HG03103 (cell line): Measurements from ENCODE around the gene SHISA6.
"Not testable (repeated sequence)": the region's sequence is repeated elsewhere in the genome, so short reads cannot be mapped to it uniquely, and the experiment has no call there.

Source experiments
- ATAC-seq: cut with Tn5 transposase; IDR thresholded peaks from one replicate; pipeline ENCODE4 v1.9.1; 2021; ENCODE audit warnings: low read depth; ENCODE audit not compliant: unreplicated experiment

SHISA6 gene

DNA sequence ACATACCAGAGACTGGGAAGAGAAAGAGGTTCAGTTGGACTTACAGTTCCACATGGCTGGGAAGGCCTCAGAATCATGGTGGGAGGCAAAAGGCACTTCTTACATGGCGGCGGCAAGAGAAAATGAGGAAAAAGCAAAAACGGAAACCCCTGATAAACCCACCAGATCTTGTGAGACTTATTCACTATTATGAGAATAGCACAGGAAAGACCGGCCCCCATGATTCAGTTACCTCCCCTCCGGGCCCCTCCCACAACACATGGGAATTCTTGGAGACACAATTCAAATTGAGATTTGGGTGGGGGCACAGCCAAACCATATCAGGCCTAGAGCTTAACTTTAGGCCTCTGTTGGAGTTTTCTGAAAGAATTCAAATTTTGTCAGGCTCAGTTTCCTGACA, 60.9 kb downstream of the SHISA6 start:
- not testable (repeated sequence) for ATAC-seq

DNA sequence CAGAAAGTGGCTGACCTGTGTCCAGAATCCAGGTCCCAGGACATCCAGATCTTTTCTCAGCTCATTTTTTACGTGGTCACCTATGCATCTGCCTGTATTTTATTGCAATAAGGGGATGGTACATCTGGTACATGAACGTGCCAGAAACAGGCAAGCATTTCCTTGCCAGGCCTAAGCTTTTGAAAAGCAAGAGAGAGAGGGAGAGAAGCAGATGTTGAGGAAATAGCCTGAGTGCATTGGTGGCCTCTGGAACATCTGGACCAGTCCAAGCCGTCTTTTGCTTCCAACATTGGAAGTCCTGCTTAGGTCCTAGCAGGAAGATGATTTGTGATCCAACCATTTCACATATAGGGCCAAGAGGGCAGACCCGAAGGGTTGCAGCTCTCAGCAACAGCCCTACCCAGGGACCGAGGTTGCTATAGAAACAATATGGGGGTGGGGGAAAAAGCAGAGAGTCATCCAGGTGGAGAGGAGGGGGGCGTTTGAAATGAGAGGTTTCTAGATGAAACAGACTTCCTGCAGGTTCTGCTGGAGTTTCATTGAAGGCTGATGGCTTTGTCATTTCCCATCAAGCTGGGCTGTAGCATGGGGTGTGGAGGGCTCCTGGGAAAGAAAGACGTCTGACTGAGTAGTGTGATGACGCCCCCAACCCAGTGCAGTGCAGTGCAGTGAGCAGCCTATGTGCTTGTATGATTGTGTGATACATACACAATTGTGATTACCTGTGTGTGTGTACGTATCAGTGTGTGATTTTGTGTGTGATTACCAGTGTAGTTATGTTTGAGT, 61.6 kb downstream of the SHISA6 start:
- ATAC-seq, result no peak

DNA sequence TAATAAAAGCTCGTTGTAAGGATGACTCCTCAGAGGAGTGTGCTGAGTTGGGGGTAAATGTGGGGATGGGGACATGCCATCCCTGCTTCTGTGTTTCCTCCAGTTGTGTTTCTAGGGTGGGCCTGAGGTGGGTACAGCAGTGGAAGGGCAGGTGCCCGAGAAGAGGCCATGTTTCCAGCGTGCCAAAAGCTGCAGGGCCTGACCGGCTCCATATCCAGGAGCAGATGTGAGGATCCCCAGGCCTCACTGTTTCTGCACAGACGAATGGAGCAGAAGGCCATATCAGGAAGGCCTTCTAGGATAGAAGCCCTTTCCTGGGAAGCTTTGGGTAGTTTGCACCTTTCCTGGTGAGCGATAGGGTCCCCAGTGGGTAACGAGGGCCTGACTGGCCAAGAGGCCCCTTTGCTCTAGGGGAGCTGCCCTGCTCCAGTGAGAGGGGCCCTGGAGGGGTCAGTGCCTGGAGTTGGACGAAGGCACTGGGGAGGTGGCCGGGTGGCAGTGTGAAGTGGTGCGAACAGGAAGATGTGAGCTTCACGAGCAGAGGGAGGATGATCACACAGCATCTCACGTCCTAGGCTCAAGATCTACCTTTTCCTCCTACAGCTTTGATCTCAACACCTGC, 62.9 kb downstream of the SHISA6 start:
- no peak for ATAC-seq

GRCh38 chr17:11304568-11304967, 63.6 kb downstream of the SHISA6 start:
- no peak for ATAC-seq

DNA sequence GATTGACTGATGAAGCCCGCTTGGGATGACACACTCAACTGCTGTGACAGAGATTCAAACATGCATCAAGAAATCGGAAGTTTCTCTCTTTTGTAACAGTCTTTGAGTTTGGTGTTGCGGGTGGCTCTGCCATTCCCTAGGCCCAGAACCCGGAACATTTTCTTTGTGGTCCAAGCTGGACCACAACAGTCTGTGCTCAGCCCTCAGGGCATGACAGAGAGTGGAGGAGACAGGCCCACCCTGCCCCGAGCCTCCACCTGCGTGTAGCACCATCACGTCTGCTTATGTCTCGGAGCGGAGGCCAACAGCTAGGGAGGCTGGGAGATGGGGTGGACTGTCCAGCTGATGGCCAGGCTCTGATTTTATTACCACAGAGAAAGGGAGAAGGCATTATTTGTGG, 64.5 kb downstream of the SHISA6 start:
- no peak for ATAC-seq

DNA sequence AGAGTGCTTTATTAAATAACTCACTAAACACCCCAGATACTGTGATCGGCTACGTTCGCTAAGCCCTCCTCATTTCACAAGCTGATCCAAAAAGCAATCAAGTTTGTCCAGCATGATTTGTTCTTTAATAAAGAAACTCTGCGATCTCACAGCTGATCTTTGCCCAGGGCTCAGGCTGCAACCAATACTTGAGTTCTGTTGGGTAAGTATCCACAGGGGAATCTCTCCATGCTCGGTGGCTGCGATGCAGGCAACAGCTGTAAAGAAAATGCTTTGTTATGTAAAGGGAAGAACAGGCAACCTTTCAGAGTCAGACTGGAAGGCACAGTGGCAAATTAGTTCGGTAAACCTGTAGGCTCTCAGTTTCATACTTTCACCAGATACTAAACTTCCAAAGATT, 67.5 kb downstream of the SHISA6 start:
- ATAC-seq, result no peak

GRCh38 chr17:11309033-11309432, 68.0 kb downstream of the SHISA6 start:
- ATAC-seq, result no peak

GRCh38 chr17:11309850-11310249, 68.8 kb downstream of the SHISA6 start:
- ATAC-seq, result no peak

DNA sequence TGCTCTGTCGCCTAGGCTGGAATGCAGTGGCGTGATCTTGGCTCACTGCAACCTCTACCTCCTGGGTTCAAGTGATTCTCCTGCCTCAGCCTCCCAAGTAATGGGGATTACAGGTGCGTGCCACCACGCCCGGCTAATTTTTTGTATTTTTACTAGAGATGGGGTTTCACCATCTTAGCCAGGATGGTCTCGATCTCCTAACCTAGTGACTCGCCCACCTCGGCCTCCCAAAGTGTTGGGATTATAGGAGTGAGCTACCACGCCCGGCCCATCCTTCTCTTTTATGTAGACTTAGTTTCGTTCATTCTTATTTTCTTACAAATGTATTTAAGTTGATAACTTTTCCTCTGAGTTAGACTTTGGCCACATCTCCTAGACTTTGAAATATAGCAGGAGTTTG, 75.4 kb downstream of the SHISA6 start:
- not testable (repeated sequence) for ATAC-seq

DNA sequence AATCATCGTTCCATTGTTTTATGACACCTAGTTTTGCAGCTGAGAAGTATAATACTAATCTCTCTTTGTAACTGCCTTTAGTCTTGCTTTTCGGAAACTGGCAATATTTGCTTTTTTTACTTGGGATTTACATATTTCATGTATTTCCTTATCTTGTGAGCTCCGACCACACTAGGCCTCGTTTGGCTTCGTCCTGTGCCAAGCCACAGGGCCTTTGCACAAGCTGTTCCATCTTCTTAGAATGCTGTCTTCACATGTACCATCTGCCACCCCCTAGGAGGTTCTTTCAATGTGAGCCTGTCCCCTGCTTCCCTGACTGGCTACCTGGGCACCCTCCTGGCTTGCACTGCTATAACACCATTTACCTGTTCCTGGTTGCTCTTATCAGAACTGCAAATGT, 77.2 kb downstream of the SHISA6 start:
- no peak for ATAC-seq

DNA sequence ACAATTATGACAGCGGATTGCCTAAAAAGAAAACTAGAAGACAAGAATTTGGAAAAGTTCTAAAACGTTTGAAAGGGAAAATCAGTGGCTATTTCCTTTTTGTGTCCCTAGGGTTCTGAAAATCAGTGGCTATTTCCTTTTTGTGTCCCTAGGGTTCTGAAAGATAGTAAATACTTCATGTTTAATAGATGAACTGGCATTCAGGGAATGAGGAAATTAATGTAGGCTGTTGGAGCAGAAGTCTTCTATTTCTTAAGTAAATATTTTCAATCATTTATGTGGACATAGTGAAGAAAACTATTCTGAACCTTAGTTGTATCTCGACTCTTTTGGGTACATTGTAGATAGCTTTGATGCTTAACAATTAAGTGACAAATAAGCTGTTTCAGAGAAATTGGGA, 78.9 kb downstream of the SHISA6 start:
- ATAC-seq, result no peak

DNA sequence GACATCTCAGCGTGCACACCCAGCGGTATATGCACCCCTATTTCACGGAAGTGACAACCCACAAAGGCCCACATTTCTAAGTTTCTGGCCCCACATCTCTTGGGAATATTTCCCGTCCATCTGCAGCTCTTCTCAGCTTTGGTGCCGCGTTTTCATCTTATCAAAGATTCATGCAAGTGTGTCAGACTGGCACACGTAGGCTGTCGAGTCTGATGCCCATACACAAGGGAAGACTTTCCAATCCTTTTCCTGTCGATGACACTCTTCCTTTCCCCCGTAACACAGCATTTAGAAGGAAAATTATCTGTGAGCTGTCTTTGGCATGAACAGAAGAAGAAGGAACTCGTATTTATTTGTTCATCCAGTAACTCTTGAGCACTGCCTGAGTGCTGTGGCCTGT, 83.0 kb downstream of the SHISA6 start:
- ATAC-seq, result no peak

DNA sequence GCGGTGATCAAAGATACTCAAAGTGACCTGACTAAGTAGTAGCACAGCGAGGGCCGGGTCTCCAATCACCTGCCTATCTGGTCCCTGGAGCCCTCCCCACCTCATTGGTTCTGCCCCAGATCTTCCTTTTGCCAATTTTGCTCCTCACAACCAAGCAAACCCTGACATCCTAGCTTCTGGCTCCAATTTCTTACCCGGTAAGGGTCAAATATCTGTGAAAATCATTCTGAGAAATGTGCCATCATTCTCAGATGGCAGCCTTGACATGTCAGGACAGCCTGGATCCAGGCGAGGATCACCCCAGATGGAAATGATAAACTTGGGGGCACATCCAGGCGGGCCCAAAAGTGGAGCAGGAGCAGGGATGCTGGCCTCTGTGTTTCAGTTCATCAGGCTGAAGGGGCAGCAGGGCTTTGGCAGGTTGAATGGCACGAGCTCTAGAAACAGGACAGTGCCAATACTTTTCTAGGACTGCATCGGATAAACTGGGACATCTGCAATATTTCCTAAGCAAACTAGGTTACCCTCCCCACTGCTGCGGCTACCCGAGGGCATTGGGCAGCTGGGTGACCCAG, 83.9 kb downstream of the SHISA6 start:
- ATAC-seq, result no peak

DNA sequence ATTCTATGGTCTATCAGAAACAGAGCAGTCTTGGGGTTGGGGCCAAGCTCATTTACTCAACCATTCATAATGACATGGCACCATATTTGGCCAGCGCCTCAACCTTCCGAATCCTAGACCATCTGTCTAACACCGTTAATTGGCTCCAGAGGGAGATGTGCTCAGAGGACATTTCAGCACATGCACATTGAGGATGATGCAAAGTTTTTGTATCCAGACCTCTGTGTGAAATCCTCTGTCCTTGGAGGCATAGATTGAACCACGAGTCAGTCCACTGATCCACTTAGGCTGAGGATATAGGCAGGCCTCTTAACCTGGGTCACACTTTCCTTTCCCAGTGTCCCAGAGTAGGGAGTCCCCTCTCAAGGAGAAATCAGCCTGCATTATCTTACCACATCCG, 85.5 kb downstream of the SHISA6 start:
- no peak for ATAC-seq

- no peak for ATAC-seq
These were observed 87.8 kb downstream of the SHISA6 start for GRCh38 chr17:11328770-11329169.

DNA sequence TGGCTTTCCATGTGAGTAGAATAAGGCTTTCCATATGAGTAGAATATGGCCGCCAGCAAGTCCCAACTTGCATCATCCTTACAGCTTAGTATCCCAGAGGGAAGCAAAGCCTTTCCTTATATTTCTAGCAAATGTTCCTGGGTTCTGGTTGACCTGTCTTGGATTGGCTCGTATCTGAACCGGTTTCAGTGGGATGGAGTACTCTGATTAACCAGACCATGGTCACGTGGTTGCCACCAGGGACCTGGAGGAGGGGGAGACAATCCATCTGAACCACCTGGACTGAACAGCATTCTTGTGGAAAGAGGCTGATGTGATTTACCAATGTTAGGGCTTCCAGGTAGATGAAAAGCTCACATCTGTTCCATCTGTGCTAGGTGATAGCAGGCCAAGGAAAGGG, 89.0 kb downstream of the SHISA6 start:
- no peak for ATAC-seq

DNA sequence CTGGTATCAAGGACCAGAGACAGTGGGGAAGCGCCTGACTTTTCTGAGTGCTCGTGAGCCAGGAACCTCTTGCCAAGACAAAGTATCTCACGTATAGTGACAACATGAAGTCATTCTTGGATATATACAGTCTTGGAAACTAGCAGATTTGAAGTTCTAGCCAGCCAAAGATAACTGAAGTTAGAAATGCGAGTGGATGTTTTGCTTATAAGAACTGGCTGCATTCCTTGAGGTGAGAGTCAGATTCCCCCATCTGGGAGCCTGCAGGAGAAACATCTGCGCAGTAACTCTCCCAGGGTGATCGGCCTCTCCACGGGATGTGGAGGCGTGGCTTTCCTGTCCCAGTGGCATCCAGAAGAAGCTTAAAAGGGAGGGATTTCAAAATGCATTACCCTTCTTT, 89.8 kb downstream of the SHISA6 start:
- no peak for ATAC-seq

GRCh38 chr17:11331547-11332513, 90.8 kb downstream of the SHISA6 start:
- ATAC-seq, result no peak

- no peak for ATAC-seq
These were observed 91.7 kb downstream of the SHISA6 start for GRCh38 chr17:11332706-11333105.

DNA sequence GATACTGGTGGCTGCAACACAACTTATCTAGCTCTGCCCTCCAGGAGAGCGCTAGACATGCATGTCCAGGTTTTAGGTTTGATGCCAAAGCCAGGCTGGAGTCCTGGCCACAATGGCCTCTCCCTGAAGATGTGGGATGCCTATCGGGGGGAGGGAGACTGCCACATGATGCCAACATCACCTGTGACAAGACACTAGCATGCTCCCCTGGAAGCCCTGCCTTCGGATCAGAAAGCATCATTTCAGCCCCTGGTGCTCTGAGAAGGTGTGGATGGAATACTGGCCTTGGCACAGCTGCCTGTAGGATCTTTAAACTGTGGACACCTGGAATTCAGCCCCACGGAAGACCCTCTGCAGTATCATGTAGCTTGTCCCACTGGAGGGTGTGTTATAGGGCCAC, 93.5 kb downstream of the SHISA6 start:
- ATAC-seq, result no peak

GRCh38 chr17:11336290-11336689, 95.3 kb downstream of the SHISA6 start:
- no peak for ATAC-seq
